K562 (cell line): ENCODE results near the gene ATP6V1A. TPM values are rescaled to one million over a fixed set of nuclear protein-coding genes. Genes with fewer than 3 reads are reported as not detected.

ENCODE experiments used
- ATAC-seq: fragments of 200-7000 bp; cut with Tn5 transposase; 3 replicates; pipeline ENCODE4 v1.9.1; 2020; ENCODE audit warnings: moderate library complexity
- BruUV-seq: library from RNA; stranded (reverse); fragments of 400-500 nt; replicated peaks from 2 replicates; lab custom pipeline; 2021; lab: Mats Ljungman, UMichigan
- CTCF ChIA-PET: fragments of 300-600 bp; formaldehyde crosslinking; extraction: SDS; loops from one replicate; lab custom pipeline; 2021; ENCODE audit warnings: low intra/inter-chr PET ratio; lab: Yijun Ruan, JAX
- POLR2A ChIA-PET: fragments of 300-600, 350-650 bp; sonication (Branson Sonifier 250); formaldehyde crosslinking; extraction: SDS; loops from one replicate; lab custom pipeline; 2021; ENCODE audit warnings: antibody characterized with exemption, inconsistent platforms; lab: Yijun Ruan, JAX
- DNase-seq, 4 experiments: peaks; one replicate each; pipeline versions ENCODE4 v3.0.0 to v3.0.0-alpha.2; 2011 to 2018; ENCODE audit warnings: low spot score in 3 of 4, mixed read lengths in 3 of 4; ENCODE audit errors: extremely low read depth in 1 of 4
- FAIRE-seq: peaks from 2 replicates; lab custom pipeline; 2011; peaks lifted over from hg19 to GRCh38; lab: Jason Lieb, UNC
- H2AFZ ChIP-seq: 2 replicates; pipeline ENCODE4 v1.6.0; 2011; ENCODE audit warnings: low read depth, low read length, control low read depth, inconsistent platforms
- H3K27ac ChIP-seq: fragments of 200-600 bp; 3 replicates; pipeline ENCODE4 v1.8.0; 2011; ENCODE audit warnings: low read depth, mild to moderate bottlenecking, control low read depth, inconsistent platforms, low read length, moderate library complexity, mixed read lengths; ENCODE audit errors: extremely low read depth
- H3K27me3 ChIP-seq, 2 experiments: fragments of 300-600 bp in 1 of 2; 2 replicates in 1 of 2; 3 replicates in 1 of 2; pipeline versions ENCODE4 v1.6.0 to v1.8.0; 2011; ENCODE audit warnings: inconsistent platforms in 2 of 2, low read length in 2 of 2, mild to moderate bottlenecking in 1 of 2, mixed read lengths in 1 of 2, moderate library complexity in 1 of 2; ENCODE audit not compliant: control insufficient read depth in 2 of 2, insufficient read depth in 2 of 2
- H3K36me3 ChIP-seq: fragments of 300-600 bp; 3 replicates; pipeline ENCODE4 v1.8.0; 2011; ENCODE audit warnings: mild to moderate bottlenecking, low read length, inconsistent platforms; ENCODE audit not compliant: control insufficient read depth, insufficient read depth
- H3K4me1 ChIP-seq, 2 experiments: fragments of 200-600 bp in 1 of 2; replicated peaks in 1 of 2; 2 replicates in 1 of 2; 3 replicates in 1 of 2; pipeline versions ENCODE4 v1.5.1 to v1.8.0; 2011; ENCODE audit warnings: inconsistent platforms in 2 of 2, low read length in 2 of 2, mild to moderate bottlenecking in 1 of 2, mixed read lengths in 1 of 2, moderate library complexity in 1 of 2; ENCODE audit not compliant: control insufficient read depth in 2 of 2, insufficient read depth in 2 of 2
- H3K4me2 ChIP-seq: 2 replicates; pipeline ENCODE4 v1.6.1; 2011; ENCODE audit warnings: low read length, control low read depth, inconsistent platforms, mixed read lengths; ENCODE audit not compliant: insufficient read depth
- H3K4me3 ChIP-seq: fragments of 200-600 bp; sonication (generic), shearing (Covaris generic); 2 replicates; pipeline ENCODE4 v1.5.1; 2016; ENCODE audit warnings: control low read depth, inconsistent platforms
- H3K79me2 ChIP-seq: fragments of 200-600 bp; 3 replicates; pipeline ENCODE4 v1.8.0; 2011; ENCODE audit warnings: low read length, inconsistent platforms; ENCODE audit not compliant: control insufficient read depth, insufficient read depth
- H3K9ac ChIP-seq, 2 experiments: 2 replicates each; pipeline versions ENCODE4 v1.6.0 to v1.6.1; 2011; ENCODE audit warnings: low read depth in 2 of 2, low read length in 2 of 2, control low read depth in 1 of 2, inconsistent platforms in 1 of 2, mild to moderate bottlenecking in 1 of 2, mixed read lengths in 1 of 2; ENCODE audit not compliant: insufficient read depth in 1 of 2
- H3K9me1 ChIP-seq: one replicate; pipeline ENCODE4 v1.6.0; 2011; ENCODE audit warnings: inconsistent platforms, mild to moderate bottlenecking, low read length, moderate library complexity; ENCODE audit not compliant: control insufficient read depth, insufficient read depth
- H3K9me3 ChIP-seq: replicated peaks from 2 replicates; pipeline ENCODE4 v1.5.1; 2011; ENCODE audit warnings: low read depth, low read length, inconsistent platforms; ENCODE audit not compliant: control insufficient read depth, insufficient read depth
- H4K20me1 ChIP-seq: replicated peaks from 2 replicates; pipeline ENCODE4 v1.6.1; 2011; ENCODE audit warnings: low read length, inconsistent platforms, mixed read lengths; ENCODE audit not compliant: control insufficient read depth, insufficient read depth
- BRCA1 ChIP-seq, 2 experiments: fragments of 450-650 bp in 1 of 2; sonication (generic) in 1 of 2; formaldehyde crosslinking in 1 of 2; IDR thresholded peaks; 2 replicates each; pipeline versions ENCODE4 v1.5.0 to v1.6.1; 2017 to 2020; ENCODE audit warnings: mild to moderate bottlenecking in 1 of 2, missing genetic modification reagents in 1 of 2
- HCFC1 ChIP-seq: IDR thresholded peaks from 2 replicates; pipeline ENCODE4 v1.6.1; 2012; ENCODE audit warnings: low read depth, low read length, improper control_type of control experiment
- HIVEP1 ChIP-seq: fragments of 250-450 bp; sonication (Bioruptor Pico); IDR thresholded peaks from 2 replicates; pipeline ENCODE4 v1.4.0; 2020; ENCODE audit warnings: mild to moderate bottlenecking
- HMGN3 ChIP-seq: IDR thresholded peaks from 2 replicates; pipeline ENCODE4 v1.6.1; 2011; ENCODE audit warnings: borderline replicate concordance, low read depth, mild to moderate bottlenecking, mixed read lengths, low read length; ENCODE audit not compliant: insufficient read length; ENCODE audit errors: extremely low read depth
- KAT7 ChIP-seq: sonication (generic); formaldehyde crosslinking; IDR thresholded peaks from 2 replicates; pipeline ENCODE4 v1.8.0; 2022; ENCODE audit warnings: missing genetic modification reagents, mild to moderate bottlenecking, borderline replicate concordance
- NCOR1 ChIP-seq: fragments of 450-650 bp; IDR thresholded peaks from 2 replicates; pipeline ENCODE4 v1.6.1; 2016; ENCODE audit warnings: mild to moderate bottlenecking, moderate library complexity
- SETDB1 ChIP-seq: IDR thresholded peaks from one replicate; pipeline ENCODE4 v1.6.1; 2012; ENCODE audit warnings: low read length, control low read depth, inconsistent platforms
- THRAP3 ChIP-seq: fragments of 450-650 bp; IDR thresholded peaks from 2 replicates; pipeline ENCODE4 v1.6.1; 2016; ENCODE audit warnings: mild to moderate bottlenecking, inconsistent platforms, borderline replicate concordance
- TRIM28 ChIP-seq: fragments of 450-650 bp; IDR thresholded peaks from 2 replicates; pipeline ENCODE4 v1.6.1; 2017
- XRCC5 ChIP-seq: fragments of 200-400 bp; formaldehyde crosslinking; IDR thresholded peaks from 2 replicates; pipeline ENCODE4 v1.6.1; 2017; ENCODE audit warnings: low read depth, mild to moderate bottlenecking, low read length
- ZNF184 ChIP-seq: sonication (generic); formaldehyde crosslinking; IDR thresholded peaks from 2 replicates; pipeline ENCODE4 v1.5.0; 2020; ENCODE audit warnings: missing genetic modification reagents
- WGBS: fragments of 100-300 bp; shearing (Covaris generic); methylation state at CpG from one replicate; pipeline ENCODE4 v1.1.6; 2016; ENCODE audit warnings: low coverage, mixed read lengths; ENCODE audit not compliant: insufficient coverage; ENCODE audit errors: missing lambda C conversion rate; 5-methylcytosine and 5-hydroxymethylcytosine counted together
- in situ Hi-C: fragments of 300-500 bp; cut with MboI; formaldehyde crosslinking; loops from 4 replicates; pipeline ENCODE4 v1.15.0; 2018; ENCODE audit warnings: inconsistent platforms, mixed read lengths
- intact Hi-C: fragments of 100-400 bp; cut with micrococcal nuclease; formaldehyde crosslinking; loops from 2 replicates; pipeline ENCODE4 v1.14.2; 2022
- polyA plus RNA-seq, 8 experiments: library from polyadenylated mRNA; depleted of rRNA in 4 of 8; stranded (reverse) in 5 of 8; unstranded in 3 of 8; fragments of >200 nt; fragmentation: Nextera tagmentation in 2 of 8; fragmentation: Illumina TruSeq in 1 of 8; extraction: Ambion mirVana in 2 of 8; extraction: Trizol in 1 of 8; gene quantifications; 2 replicates each; pipeline versions ENCODE4 v1.2.1 to v1.2.3, GENCODE V29; 2011 to 2014; ENCODE audit warnings: inconsistent platforms in 1 of 8, missing spikeins in 1 of 8
- total RNA-seq, 7 experiments: library from RNA; depleted of rRNA in 6 of 7; stranded (reverse); fragments of >200 nt in 6 of 7; fragmentation: Illumina TruSeq in 2 of 7; extraction: Trizol in 2 of 7; gene quantifications; 2 replicates each; pipeline versions ENCODE4 v1.2.1 to v1.2.3, GENCODE V29; 2011 to 2021; ENCODE audit warnings: low replicate concordance in 1 of 7
- TF ChIP-seq, protein P1 (sequence below): fragments of 150-350 bp; conservative IDR thresholded peaks from 2 replicates; pipeline ENCODE4 v1.6.1; 2014; ENCODE audit warnings: low read length
- TF ChIP-seq, protein P2 (sequence below): fragments of 250-450 bp; sonication (Bioruptor Pico); IDR thresholded peaks from 2 replicates; pipeline ENCODE4 v1.8.0; 2022; ENCODE audit warnings: inconsistent platforms, mild to moderate bottlenecking, moderate library complexity, borderline replicate concordance
- TF ChIP-seq, protein P3 (sequence below), 2 experiments: IDR thresholded peaks; 2 replicates each; pipeline ENCODE4 v1.6.1; 2012; ENCODE audit warnings: improper control_type of control experiment in 2 of 2, low read depth in 2 of 2, low read length in 2 of 2, borderline replicate concordance in 1 of 2
- TF ChIP-seq, protein P4 (sequence below): fragments of 450-650 bp; IDR thresholded peaks from 2 replicates; pipeline ENCODE4 v1.7.0; 2016; ENCODE audit warnings: borderline replicate concordance

ATP6V1A gene
- total and polyA plus RNA-seq, 9 of the 15 experiments (the other 6 are each of a cell fraction or from before 2014, with no cell fraction given): 23.6 to 57.1 (median 39.9) TPM

DNA sequence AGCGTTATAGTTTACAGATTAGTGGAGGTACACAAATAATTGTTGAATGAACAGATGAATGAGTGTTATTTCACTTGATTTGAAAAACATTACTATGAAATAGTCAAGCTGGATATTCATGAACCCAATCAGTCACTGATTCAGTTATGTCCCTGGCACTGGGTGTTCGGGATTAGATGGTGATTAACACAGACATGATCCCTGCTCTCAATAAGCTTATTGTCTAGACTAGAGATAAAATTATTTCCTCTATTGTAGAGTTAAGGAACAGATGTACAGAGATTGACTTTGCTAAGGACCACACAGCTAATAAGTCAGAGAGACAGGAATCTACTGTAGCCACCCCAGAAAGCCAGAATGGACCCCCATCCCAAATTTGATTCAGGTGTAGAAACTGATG, 92.7 kb downstream of the ATP6V1A start:
- 21% methylated on average over 2 of the region's 2 CpGs for WGBS
- CTCF ChIA-PET: no interaction called here
- no peak overlapping the region for H3K9ac ChIP-seq

More for the DNA sequence above, 92.7 kb downstream of the ATP6V1A start:
- no TSS peak for BruUV-seq
- H3K27me3 ChIP-seq: peaks cover 0 to 6% of the 10 kb centered on the region in 2 experiments; a peak in 2 of 5 replicates
- DNase-seq (no peak), FAIRE-seq (no peak), ATAC-seq (no peak)
- peaks cover 0 to 5% of the 10 kb centered on the region in 2 experiments; a peak in 1 of 5 replicates for H3K4me1 ChIP-seq
- no peaks in the 10 kb centered on the region for H3K9me3 ChIP-seq
- H3K79me2 ChIP-seq: no peaks in the 10 kb centered on the region
- in situ Hi-C loops: no loop called here
- POLR2A ChIA-PET: no interaction called here
- no peak overlapping the region for H3K4me3 ChIP-seq
- H3K36me3 ChIP-seq: no peaks in the 10 kb centered on the region
- H3K27ac ChIP-seq: no peak overlapping the region
- intact Hi-C loops: loop anchor here (10.0 kb wide), 1 partner anchor 315 kb away; no protein-coding TSS in a partner anchor
- TF ChIP-seq HCFC1 (no peak), TRIM28 (no peak), NCOR1 (no peak), ZNF184 (CRISPR knock-in tag) (no peak), KAT7 (CRISPR knock-in tag) (no peak), HMGN3 (no peak), SETDB1 (no peak), HIVEP1 (CRISPR knock-in tag) (no peak), XRCC5 (no peak), BRCA1 (IDR thresholded peaks at IDR 0.05) (no peak), BRCA1 (CRISPR knock-in tag; IDR thresholded peaks at IDR 0.05) (no peak), THRAP3 (no peak)
- TF ChIP-seq, protein P1, sequence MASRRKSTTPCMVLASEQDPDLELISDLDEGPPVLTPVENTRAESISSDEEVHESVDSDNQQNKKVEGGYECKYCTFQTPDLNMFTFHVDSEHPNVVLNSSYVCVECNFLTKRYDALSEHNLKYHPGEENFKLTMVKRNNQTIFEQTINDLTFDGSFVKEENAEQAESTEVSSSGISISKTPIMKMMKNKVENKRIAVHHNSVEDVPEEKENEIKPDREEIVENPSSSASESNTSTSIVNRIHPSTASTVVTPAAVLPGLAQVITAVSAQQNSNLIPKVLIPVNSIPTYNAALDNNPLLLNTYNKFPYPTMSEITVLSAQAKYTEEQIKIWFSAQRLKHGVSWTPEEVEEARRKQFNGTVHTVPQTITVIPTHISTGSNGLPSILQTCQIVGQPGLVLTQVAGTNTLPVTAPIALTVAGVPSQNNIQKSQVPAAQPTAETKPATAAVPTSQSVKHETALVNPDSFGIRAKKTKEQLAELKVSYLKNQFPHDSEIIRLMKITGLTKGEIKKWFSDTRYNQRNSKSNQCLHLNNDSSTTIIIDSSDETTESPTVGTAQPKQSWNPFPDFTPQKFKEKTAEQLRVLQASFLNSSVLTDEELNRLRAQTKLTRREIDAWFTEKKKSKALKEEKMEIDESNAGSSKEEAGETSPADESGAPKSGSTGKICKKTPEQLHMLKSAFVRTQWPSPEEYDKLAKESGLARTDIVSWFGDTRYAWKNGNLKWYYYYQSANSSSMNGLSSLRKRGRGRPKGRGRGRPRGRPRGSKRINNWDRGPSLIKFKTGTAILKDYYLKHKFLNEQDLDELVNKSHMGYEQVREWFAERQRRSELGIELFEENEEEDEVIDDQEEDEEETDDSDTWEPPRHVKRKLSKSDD: no peak
- TF ChIP-seq, protein P2, sequence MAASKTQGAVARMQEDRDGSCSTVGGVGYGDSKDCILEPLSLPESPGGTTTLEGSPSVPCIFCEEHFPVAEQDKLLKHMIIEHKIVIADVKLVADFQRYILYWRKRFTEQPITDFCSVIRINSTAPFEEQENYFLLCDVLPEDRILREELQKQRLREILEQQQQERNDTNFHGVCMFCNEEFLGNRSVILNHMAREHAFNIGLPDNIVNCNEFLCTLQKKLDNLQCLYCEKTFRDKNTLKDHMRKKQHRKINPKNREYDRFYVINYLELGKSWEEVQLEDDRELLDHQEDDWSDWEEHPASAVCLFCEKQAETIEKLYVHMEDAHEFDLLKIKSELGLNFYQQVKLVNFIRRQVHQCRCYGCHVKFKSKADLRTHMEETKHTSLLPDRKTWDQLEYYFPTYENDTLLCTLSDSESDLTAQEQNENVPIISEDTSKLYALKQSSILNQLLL: no peak
- TF ChIP-seq, protein P3, sequence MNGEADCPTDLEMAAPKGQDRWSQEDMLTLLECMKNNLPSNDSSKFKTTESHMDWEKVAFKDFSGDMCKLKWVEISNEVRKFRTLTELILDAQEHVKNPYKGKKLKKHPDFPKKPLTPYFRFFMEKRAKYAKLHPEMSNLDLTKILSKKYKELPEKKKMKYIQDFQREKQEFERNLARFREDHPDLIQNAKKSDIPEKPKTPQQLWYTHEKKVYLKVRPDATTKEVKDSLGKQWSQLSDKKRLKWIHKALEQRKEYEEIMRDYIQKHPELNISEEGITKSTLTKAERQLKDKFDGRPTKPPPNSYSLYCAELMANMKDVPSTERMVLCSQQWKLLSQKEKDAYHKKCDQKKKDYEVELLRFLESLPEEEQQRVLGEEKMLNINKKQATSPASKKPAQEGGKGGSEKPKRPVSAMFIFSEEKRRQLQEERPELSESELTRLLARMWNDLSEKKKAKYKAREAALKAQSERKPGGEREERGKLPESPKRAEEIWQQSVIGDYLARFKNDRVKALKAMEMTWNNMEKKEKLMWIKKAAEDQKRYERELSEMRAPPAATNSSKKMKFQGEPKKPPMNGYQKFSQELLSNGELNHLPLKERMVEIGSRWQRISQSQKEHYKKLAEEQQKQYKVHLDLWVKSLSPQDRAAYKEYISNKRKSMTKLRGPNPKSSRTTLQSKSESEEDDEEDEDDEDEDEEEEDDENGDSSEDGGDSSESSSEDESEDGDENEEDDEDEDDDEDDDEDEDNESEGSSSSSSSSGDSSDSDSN (IDR thresholded peaks at IDR 0.05; ENCODE audit: borderline replicate concordance in 1 of 2, low read depth in 2 of 2, low read length in 2 of 2): no peak
- TF ChIP-seq, protein P4, sequence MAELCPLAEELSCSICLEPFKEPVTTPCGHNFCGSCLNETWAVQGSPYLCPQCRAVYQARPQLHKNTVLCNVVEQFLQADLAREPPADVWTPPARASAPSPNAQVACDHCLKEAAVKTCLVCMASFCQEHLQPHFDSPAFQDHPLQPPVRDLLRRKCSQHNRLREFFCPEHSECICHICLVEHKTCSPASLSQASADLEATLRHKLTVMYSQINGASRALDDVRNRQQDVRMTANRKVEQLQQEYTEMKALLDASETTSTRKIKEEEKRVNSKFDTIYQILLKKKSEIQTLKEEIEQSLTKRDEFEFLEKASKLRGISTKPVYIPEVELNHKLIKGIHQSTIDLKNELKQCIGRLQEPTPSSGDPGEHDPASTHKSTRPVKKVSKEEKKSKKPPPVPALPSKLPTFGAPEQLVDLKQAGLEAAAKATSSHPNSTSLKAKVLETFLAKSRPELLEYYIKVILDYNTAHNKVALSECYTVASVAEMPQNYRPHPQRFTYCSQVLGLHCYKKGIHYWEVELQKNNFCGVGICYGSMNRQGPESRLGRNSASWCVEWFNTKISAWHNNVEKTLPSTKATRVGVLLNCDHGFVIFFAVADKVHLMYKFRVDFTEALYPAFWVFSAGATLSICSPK: no peak
- no peaks in the 10 kb centered on the region for H3K9me1 ChIP-seq
- no peak overlapping the region for H2AFZ ChIP-seq
- no peaks in the 10 kb centered on the region for H4K20me1 ChIP-seq
- no peak overlapping the region for H3K4me2 ChIP-seq
